Muscle layer of duodenum (tissue), 2 donors: ENCODE measurements around the gene CAPN1.

Experiments used
- H3K27ac ChIP-seq: one replicate; pipeline ENCODE4 v1.7.0; 2013; ENCODE audit warnings: mild to moderate bottlenecking, low read length
- H3K27me3 ChIP-seq: one replicate; pipeline ENCODE4 v1.7.0; 2013; ENCODE audit warnings: low read depth, mild to moderate bottlenecking, control low read depth, low read length
- H3K36me3 ChIP-seq, 2 donors: one replicate each; pipeline ENCODE4 v1.7.0; 2013; ENCODE audit warnings: low read length in 2 of 2, control low read depth in 1 of 2, mild to moderate bottlenecking in 1 of 2; ENCODE audit not compliant: insufficient read depth in 2 of 2, control insufficient read depth in 1 of 2
- H3K4me1 ChIP-seq, 2 donors: one replicate each; pipeline ENCODE4 v1.7.0; 2013; ENCODE audit warnings: low read length in 2 of 2, mild to moderate bottlenecking in 2 of 2, control low read depth in 1 of 2, moderate library complexity in 1 of 2; ENCODE audit not compliant: insufficient read depth in 2 of 2, control insufficient read depth in 1 of 2
- H3K4me3 ChIP-seq, 2 donors: one replicate each; pipeline ENCODE4 v1.7.0; 2013; ENCODE audit warnings: low read length in 2 of 2, low read depth in 1 of 2, mild to moderate bottlenecking in 1 of 2
- H3K9me3 ChIP-seq, 2 donors: one replicate each; pipeline ENCODE4 v1.7.0; 2013; ENCODE audit warnings: low read length in 2 of 2, control low read depth in 1 of 2, mild to moderate bottlenecking in 1 of 2; ENCODE audit not compliant: control insufficient read depth in 1 of 2
- donor health status: healthy.

Gene CAPN1

DNA sequence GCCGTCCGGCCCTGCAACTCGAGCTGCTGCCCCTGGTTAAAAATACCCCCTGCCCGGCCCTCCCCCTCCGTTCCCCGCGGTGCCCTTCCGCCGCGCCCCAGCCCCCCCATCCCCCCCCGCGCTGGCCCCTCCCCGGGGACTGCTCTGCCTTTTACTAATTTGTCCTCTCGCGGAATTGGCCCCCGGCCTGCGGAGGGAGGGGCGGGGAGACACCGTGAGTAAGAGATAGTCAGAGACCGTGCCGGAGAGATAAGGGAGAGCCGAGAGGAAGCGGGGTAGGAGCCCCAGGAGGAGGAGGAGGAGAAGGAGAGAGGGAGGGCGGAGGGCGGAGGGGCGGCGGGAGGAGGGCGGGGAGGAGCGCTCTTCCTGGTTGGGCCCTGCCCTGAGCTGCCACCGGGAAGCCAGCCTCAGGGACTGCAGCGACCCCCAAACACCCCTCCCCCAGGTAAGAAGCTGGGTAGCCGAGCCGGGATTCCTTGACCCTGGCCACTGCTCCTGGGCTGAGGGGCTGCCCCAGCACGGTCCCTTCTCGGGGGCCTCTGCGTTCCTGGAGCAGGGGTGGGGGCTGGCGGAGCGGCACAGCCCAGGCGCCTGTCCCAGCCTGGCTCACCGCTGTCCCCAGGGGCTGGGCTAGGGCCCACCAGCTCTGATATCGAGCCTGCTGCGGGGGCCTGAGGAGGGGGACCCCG lies at the start of gene CAPN1:
Gene CAPN1 (plus strand): TSS at position 360 of the 689 bp plus-strand sequence. CDS start 774 bp downstream, outside the sequence.
- Histone ChIP-seq H3K27me3 (no peaks in the 10 kb centered on the region), H3K9me3 (no peaks in the 10 kb centered on the region), H3K27ac (peak within 1 kb of the TSS; percentile 86), H3K36me3 (peaks cover 12 to 18% of the 10 kb centered on the region in 2 donors), H3K4me1 (peaks cover 4 to 29% of the 10 kb centered on the region in 2 donors), H3K4me3 (peak within 1 kb of the TSS; percentile 87 to 91)

DNA sequence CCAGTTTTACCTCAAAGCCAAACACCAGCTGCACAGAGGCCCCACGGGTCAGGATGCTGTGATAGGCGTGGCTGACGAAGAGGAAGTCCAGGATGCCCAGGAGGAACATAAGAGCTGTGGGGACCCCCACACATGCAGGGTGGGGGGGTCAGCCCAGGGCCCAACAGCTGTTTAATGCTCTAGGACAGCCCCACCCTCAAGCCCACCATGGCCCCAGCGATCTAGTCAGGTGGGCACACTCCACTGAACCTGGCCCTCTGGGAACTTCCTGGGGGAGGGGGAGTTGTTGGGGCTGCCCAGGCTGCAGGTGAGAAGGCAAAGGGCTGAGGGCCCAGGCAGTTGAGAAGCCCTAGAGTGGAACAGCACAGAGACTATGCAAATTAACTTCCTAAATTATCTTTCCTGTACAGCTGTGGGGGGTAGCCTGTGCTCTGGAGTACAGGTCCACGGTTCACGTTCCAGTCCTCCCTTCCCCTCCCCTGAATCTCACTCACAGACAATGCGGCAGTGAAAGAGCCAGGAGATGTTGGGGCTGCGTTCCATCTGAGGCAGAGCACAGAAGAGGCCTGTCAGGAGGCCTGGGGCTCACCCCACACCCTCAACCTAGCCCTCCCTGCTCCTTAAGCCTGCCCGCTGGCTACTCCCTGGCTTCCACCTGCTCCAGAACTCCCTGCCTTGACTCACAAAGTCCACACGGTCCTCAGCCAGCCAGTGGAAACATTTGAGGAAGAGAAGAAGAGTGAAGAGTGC lies 49.3 kb upstream of the CAPN1 start:
- Histone ChIP-seq H3K36me3 (peaks cover 37 to 57% of the 10 kb centered on the region in 2 donors), H3K9me3 (no peaks in the 10 kb centered on the region), H3K4me3 (peak overlapping the region; percentile 86 to 91), H3K27me3 (no peaks in the 10 kb centered on the region), H3K27ac (peak overlapping the region; percentile 100), H3K4me1 (peaks cover 16 to 34% of the 10 kb centered on the region in 2 donors)

DNA sequence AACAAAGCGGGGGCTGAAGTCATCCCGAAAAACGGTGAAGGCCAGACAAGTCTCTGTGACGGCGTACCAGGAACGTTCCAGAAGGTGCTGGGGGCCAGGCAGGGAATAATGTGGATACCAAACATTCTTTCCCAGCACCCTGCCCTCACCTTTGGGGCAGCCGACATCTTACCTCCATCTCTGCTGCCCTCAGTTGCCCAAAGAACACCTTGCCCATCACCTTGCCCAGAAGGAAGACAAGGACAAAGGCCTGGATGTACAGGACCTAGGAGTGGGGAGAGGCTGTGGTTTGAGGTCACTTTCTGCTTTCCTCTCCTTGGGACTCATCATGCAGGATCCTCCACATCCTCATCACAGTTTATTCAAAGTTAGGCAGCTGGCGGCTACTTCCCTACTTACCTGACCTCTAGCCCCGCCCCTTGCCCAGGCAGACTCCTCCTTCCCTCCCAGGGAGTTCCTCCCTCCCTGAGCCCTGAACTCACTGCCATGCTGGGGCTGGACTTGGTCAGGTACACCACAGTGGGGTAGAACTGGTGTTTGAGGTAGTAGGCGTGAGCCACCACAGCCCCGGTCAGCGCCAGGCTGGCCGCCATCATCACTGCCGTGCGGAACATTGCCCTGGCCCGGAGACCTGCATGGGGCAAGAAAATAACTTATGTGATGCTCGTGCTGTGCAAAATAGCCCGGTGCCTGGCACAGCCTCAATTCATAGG lies 48.6 kb upstream of the CAPN1 start:
- Histone ChIP-seq H3K4me1 (peaks cover 16 to 34% of the 10 kb centered on the region in 2 donors), H3K9me3 (no peaks in the 10 kb centered on the region), H3K4me3 (peak overlapping the region; percentile 86 to 91), H3K36me3 (peaks cover 32 to 50% of the 10 kb centered on the region in 2 donors), H3K27me3 (no peaks in the 10 kb centered on the region), H3K27ac (peak overlapping the region; percentile 100)

DNA sequence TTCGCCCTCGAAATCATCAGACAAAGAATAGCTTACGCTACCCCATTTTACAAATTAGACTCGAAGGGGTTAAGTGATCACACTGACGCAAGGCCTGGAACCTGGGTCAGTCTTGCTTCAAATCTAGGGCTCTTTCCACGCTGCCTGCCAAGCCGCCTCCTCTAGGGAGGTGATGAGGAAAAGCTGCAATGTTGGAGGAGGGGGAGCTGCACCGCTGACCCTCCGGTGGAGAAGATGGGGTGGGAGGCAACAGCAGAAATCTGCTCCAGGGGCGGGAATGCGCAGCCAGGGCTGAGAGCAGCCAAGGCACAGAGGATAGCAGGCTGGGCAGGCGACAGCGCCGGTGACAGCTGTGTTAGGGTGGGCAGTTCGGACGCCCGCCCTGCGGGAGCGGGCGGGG lies 48.0 kb upstream of the CAPN1 start:
- Histone ChIP-seq H3K36me3 (peaks cover 27 to 44% of the 10 kb centered on the region in 2 donors), H3K4me3 (peak overlapping the region; percentile 86 to 91), H3K27ac (peak overlapping the region; percentile 100), H3K4me1 (peaks cover 16 to 34% of the 10 kb centered on the region in 2 donors), H3K9me3 (no peaks in the 10 kb centered on the region), H3K27me3 (no peaks in the 10 kb centered on the region)

DNA sequence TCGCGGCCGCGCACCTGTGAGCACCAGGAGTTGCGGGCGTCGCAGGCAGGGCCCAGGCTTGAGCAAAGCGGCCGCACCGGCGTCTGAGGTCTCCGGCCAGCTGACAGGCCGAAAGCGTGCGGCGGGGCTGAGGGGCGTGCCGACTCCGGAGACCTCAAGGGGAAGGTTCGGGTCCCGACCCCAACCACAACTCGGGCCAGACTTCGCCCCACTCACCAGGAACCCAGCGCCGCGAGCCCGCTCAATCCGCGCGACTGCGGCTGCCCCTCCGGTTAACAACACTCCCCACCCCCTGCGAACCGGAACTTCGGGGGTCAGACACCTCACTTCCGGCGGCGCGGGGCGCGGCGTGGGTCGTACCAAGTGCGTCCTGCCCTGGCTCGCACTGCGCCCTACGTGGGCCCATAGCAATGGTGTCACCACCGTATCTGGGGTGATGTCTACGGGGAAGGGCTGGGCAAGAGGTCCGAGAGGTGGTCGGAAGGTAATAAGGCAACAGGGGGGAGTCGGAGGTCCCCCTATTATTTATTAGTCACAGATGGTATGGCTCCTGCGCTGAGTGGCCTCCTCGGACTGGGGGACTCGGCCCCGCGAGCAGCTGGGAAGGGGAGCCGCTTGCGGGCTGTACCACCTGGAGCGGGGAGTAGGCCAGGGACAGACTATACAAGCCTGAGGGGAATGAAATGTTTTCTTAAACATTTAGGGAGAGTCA lies 47.3 kb upstream of the CAPN1 start, which contains the start of gene SYVN1:
Gene SYVN1 (minus strand): TSS at position 280 of the 712 bp plus-strand sequence. CDS start 918 bp downstream, outside the sequence.
- no peaks in the 10 kb centered on the region for H3K27me3 ChIP-seq
- peak within 1 kb of the TSS; percentile 86 to 91 for H3K4me3 ChIP-seq
- H3K27ac ChIP-seq, result peak within 1 kb of the TSS; percentile 100
- no peaks in the 10 kb centered on the region for H3K9me3 ChIP-seq
- H3K36me3 ChIP-seq, result peaks cover 21 to 37% of the 10 kb centered on the region in 2 donors
- H3K4me1 ChIP-seq, result peaks cover 16 to 34% of the 10 kb centered on the region in 2 donors

DNA sequence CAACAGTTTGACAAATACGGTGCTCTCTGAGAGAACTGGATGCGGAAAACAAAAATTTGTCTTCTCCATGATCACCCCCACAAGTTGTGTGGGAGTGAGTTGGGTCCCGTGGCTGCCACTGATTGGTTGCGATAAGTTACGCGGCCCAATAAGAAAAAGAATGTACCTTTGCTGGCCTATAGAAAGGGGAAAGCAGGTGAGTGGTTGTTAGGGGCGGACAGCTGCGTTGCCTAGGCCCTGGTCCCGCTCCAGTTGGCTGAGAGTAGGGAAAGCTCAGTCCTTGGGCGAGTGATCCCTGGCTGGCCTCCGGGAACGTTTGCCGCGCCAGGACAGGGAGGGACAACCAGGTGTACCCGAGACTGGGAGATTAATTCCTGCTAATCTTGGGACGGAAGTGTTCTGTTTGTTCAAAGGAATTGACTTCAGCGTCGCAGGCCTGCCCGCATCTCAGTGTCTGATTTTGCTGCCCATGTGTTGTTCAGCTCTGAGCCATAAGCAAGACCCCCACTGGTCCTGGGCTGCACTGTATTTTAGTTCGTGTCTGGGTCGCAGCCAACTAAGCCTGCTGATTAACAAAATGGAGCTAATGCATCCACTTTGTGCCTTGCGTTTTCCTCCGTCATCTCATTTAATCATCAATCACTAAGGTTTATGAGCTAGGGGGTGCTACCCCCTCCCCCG lies 46.6 kb upstream of the CAPN1 start:
- Histone ChIP-seq H3K27ac (peak overlapping the region; percentile 100), H3K36me3 (peaks cover 18 to 30% of the 10 kb centered on the region in 2 donors), H3K4me3 (peak overlapping the region; percentile 86 to 91), H3K4me1 (peaks cover 16 to 34% of the 10 kb centered on the region in 2 donors), H3K27me3 (no peaks in the 10 kb centered on the region), H3K9me3 (no peaks in the 10 kb centered on the region)

DNA sequence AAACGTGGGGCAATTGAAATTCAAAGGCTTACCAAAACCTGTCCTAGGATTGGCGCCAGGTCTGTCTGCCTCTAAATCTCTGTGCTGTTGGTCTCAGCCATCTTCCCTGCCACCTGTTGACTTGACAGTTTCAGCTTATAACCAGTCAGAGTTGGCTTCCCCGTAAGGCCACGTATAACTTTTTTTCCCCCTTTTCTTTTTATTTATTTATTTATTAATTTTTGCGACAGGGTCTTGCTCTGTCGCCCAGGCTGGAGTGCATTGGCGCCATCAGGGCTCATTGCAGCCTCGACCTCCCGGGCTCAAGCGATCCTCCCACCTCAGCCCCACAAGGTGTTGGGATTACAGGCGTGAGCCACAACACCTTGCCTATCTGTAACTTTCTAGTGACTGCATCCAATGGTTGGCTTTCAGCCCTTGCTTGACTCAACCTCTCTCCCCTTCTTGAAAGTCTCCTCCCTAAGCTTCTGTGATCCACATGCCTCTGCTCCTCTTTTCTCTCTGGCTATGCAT lies 46.0 kb upstream of the CAPN1 start:
- Histone ChIP-seq H3K27ac (peak overlapping the region; percentile 100), H3K36me3 (peaks cover 17 to 25% of the 10 kb centered on the region in 2 donors), H3K4me3 (peak overlapping the region; percentile 86 to 91), H3K27me3 (no peaks in the 10 kb centered on the region), H3K4me1 (peaks cover 16 to 34% of the 10 kb centered on the region in 2 donors), H3K9me3 (no peaks in the 10 kb centered on the region)

DNA sequence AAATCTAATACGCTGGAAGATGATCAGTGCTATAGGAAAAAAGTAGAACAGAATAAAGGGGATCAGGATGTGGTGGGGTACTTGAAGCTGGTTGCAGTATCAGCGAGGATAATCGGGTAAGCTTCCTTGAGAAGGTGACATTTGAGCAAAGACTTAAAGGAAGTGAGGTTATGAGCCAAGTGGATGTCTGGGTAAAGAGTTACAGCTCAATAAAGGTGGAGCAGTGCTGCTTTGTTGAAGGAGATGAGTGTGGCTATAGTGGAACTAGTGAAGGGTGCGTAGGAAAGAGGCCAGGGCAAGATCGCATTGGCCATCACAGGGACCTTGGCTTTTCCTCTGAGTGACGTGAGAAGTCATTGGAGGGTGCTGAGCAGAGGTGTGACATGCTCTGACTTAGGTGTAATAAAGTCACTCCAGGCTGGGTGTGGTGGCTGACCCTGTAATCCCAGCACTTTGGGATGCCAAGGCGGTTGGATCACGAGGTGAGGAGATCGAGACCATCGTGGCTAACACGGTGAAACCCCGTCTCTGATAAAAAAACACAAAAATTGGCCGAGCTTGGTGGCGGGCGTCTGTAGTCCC lies 45.1 kb upstream of the CAPN1 start:
- Histone ChIP-seq H3K27me3 (no peaks in the 10 kb centered on the region), H3K36me3 (peaks cover 8 to 15% of the 10 kb centered on the region in 2 donors), H3K9me3 (no peaks in the 10 kb centered on the region), H3K27ac (no peak overlapping the region), H3K4me1 (peaks cover 16 to 34% of the 10 kb centered on the region in 2 donors), H3K4me3 (no peak overlapping the region)

DNA sequence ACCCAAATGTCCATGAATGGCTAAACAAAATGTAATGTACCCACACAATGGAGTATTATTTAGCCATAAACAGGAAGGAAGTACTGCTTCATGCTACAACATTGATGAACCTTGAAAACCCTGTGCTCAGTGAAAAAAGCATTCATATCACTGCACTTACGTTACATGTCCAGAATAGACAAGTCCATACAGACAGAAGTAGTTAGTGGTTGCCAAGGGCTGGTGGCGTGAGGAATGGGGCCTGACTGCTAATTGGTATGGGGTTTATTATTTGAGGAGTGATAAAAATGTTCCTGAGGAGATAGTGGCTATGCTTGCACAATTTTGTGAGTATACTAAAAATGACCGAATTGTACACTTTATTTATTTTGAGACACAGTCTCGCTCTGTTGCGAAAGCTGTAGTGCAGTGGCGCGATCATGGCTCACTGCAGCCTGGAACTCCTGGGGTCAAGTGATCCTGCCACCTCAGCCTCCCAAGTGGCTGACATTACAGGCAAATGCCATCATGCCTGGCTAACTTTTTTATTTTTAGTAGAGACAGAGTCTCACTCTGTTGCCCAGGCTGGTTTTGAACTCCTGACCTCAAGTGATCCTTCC lies 39.7 kb upstream of the CAPN1 start:
- no peaks in the 10 kb centered on the region for H3K4me1 ChIP-seq
- H3K9me3 ChIP-seq, result no peaks in the 10 kb centered on the region
- H3K36me3 ChIP-seq, result no peaks in the 10 kb centered on the region
- H3K27me3 ChIP-seq, result no peaks in the 10 kb centered on the region
- no peak overlapping the region for H3K4me3 ChIP-seq
- H3K27ac ChIP-seq, result no peak overlapping the region
